Measurements from ENCODE around the gene BLOC1S5.

BLOC1S5 gene

GRCh38 chr6:8025191-8025590, 39.0 kb downstream of the BLOC1S5 start:
- Histone ChIP-seq H3K4me1 (ENCODE audit: insufficient read depth, insufficient read length) (peaks cover 3% of the 10 kb centered on the region), H3K9ac (ENCODE audit: insufficient read length, low read depth) (no peak overlapping the region), H3K36me3 (ENCODE audit: insufficient read depth, insufficient read length, low read length) (no peaks in the 10 kb centered on the region), H3K4me3 (ENCODE audit: insufficient read length, low read depth) (no peak overlapping the region), H3K27me3 (ENCODE audit: insufficient read depth, insufficient read length) (no peaks in the 10 kb centered on the region), H3K9me3 (ENCODE audit: insufficient read depth, low read length) (no peaks in the 10 kb centered on the region)
- DNase-seq (ENCODE audit: low read depth, low spot score): no peak
- TF ChIP-seq ZNF274 (IDR thresholded peaks at IDR 0.05; ENCODE audit: low read depth, low read length): no peak
- no peak for TF ChIP-seq YY1 (IDR thresholded peaks at IDR 0.05; ENCODE audit: insufficient read depth, insufficient read length)
- no peak for TF ChIP-seq SUZ12 (IDR thresholded peaks at IDR 0.05; ENCODE audit: extremely low read depth, insufficient read depth, insufficient read length)

GRCh38 chr6:8023638-8024037, 40.6 kb downstream of the BLOC1S5 start:
- Histone ChIP-seq H3K9ac (ENCODE audit: insufficient read length, low read depth) (no peak overlapping the region), H3K27me3 (ENCODE audit: insufficient read depth, insufficient read length) (no peaks in the 10 kb centered on the region), H3K36me3 (ENCODE audit: insufficient read depth, insufficient read length, low read length) (no peaks in the 10 kb centered on the region), H3K9me3 (ENCODE audit: insufficient read depth, low read length) (no peaks in the 10 kb centered on the region), H3K4me1 (ENCODE audit: insufficient read depth, insufficient read length) (no peaks in the 10 kb centered on the region), H3K4me3 (ENCODE audit: insufficient read length, low read depth) (no peak overlapping the region)
- TF ChIP-seq SUZ12 (IDR thresholded peaks at IDR 0.05; ENCODE audit: extremely low read depth, insufficient read depth, insufficient read length): no peak
- no peak for TF ChIP-seq YY1 (IDR thresholded peaks at IDR 0.05; ENCODE audit: insufficient read depth, insufficient read length)
- no peak for TF ChIP-seq ZNF274 (IDR thresholded peaks at IDR 0.05; ENCODE audit: low read depth, low read length)
- no peak for DNase-seq (ENCODE audit: low read depth, low spot score)

GRCh38 chr6:8020083-8020482, 44.1 kb downstream of the BLOC1S5 start:
- no peak for DNase-seq (ENCODE audit: low read depth, low spot score)
- no peaks in the 10 kb centered on the region for H3K4me1 ChIP-seq (ENCODE audit: insufficient read depth, insufficient read length)
- no peak for TF ChIP-seq ZNF274 (IDR thresholded peaks at IDR 0.05; ENCODE audit: low read depth, low read length)
- no peak for TF ChIP-seq YY1 (IDR thresholded peaks at IDR 0.05; ENCODE audit: insufficient read depth, insufficient read length)
- no peak for TF ChIP-seq SUZ12 (IDR thresholded peaks at IDR 0.05; ENCODE audit: extremely low read depth, insufficient read depth, insufficient read length)
- H3K9me3 ChIP-seq (ENCODE audit: insufficient read depth, low read length): no peaks in the 10 kb centered on the region
- no peak overlapping the region for H3K4me3 ChIP-seq (ENCODE audit: insufficient read length, low read depth)
- no peak overlapping the region for H3K9ac ChIP-seq (ENCODE audit: insufficient read length, low read depth)
- no peaks in the 10 kb centered on the region for H3K27me3 ChIP-seq (ENCODE audit: insufficient read depth, insufficient read length)
- H3K36me3 ChIP-seq (ENCODE audit: insufficient read depth, insufficient read length, low read length): no peaks in the 10 kb centered on the region

- no peaks in the 10 kb centered on the region for H3K9me3 ChIP-seq (ENCODE audit: insufficient read depth, low read length)
- no peaks in the 10 kb centered on the region for H3K27me3 ChIP-seq (ENCODE audit: insufficient read depth, insufficient read length)
- no peaks in the 10 kb centered on the region for H3K4me1 ChIP-seq (ENCODE audit: insufficient read depth, insufficient read length)
- peaks cover 3% of the 10 kb centered on the region for H3K36me3 ChIP-seq (ENCODE audit: insufficient read depth, insufficient read length, low read length)
- no peak for TF ChIP-seq SUZ12 (IDR thresholded peaks at IDR 0.05; ENCODE audit: extremely low read depth, insufficient read depth, insufficient read length)
- DNase-seq (ENCODE audit: low read depth, low spot score): no peak
- no peak overlapping the region for H3K4me3 ChIP-seq (ENCODE audit: insufficient read length, low read depth)
- no peak overlapping the region for H3K9ac ChIP-seq (ENCODE audit: insufficient read length, low read depth)
Observed at GRCh38 chr6:8017705-8018104, 46.5 kb downstream of the BLOC1S5 start.

GRCh38 chr6:8017276-8017701, 46.9 kb downstream of the BLOC1S5 start:
- H3K27me3 ChIP-seq (ENCODE audit: insufficient read depth, insufficient read length): no peaks in the 10 kb centered on the region
- TF ChIP-seq YY1 (IDR thresholded peaks at IDR 0.05; ENCODE audit: insufficient read depth, insufficient read length) (no peak), ZNF274 (IDR thresholded peaks at IDR 0.05; ENCODE audit: low read depth, low read length) (no peak), SUZ12 (IDR thresholded peaks at IDR 0.05; ENCODE audit: extremely low read depth, insufficient read depth, insufficient read length) (no peak)
- H3K4me1 ChIP-seq (ENCODE audit: insufficient read depth, insufficient read length): no peaks in the 10 kb centered on the region
- peaks cover 3% of the 10 kb centered on the region for H3K36me3 ChIP-seq (ENCODE audit: insufficient read depth, insufficient read length, low read length)
- no peak overlapping the region for H3K4me3 ChIP-seq (ENCODE audit: insufficient read length, low read depth)
- no peaks in the 10 kb centered on the region for H3K9me3 ChIP-seq (ENCODE audit: insufficient read depth, low read length)
- H3K9ac ChIP-seq (ENCODE audit: insufficient read length, low read depth): no peak overlapping the region
- no peak for DNase-seq (ENCODE audit: low read depth, low spot score)

GRCh38 chr6:8014947-8015346, 49.2 kb downstream of the BLOC1S5 start:
- no peaks in the 10 kb centered on the region for H3K27me3 ChIP-seq (ENCODE audit: insufficient read depth, insufficient read length)
- no peak for DNase-seq (ENCODE audit: low read depth, low spot score)
- H3K4me3 ChIP-seq (ENCODE audit: insufficient read length, low read depth): no peak overlapping the region
- no peak overlapping the region for H3K9ac ChIP-seq (ENCODE audit: insufficient read length, low read depth)
- H3K9me3 ChIP-seq (ENCODE audit: insufficient read depth, low read length): no peaks in the 10 kb centered on the region
- no peaks in the 10 kb centered on the region for H3K4me1 ChIP-seq (ENCODE audit: insufficient read depth, insufficient read length)
- TF ChIP-seq YY1 (IDR thresholded peaks at IDR 0.05; ENCODE audit: insufficient read depth, insufficient read length) (no peak), ZNF274 (IDR thresholded peaks at IDR 0.05; ENCODE audit: low read depth, low read length) (no peak), SUZ12 (IDR thresholded peaks at IDR 0.05; ENCODE audit: extremely low read depth, insufficient read depth, insufficient read length) (no peak)
- H3K36me3 ChIP-seq (ENCODE audit: insufficient read depth, insufficient read length, low read length): peaks cover 3% of the 10 kb centered on the region

GRCh38 chr6:8013763-8014162, 50.4 kb downstream of the BLOC1S5 start:
- no peaks in the 10 kb centered on the region for H3K9me3 ChIP-seq (ENCODE audit: insufficient read depth, low read length)
- TF ChIP-seq SUZ12 (IDR thresholded peaks at IDR 0.05; ENCODE audit: extremely low read depth, insufficient read depth, insufficient read length): no peak

GRCh38 chr6:8006208-8006607, 58.0 kb downstream of the BLOC1S5 start:
- H3K36me3 ChIP-seq (ENCODE audit: insufficient read depth, insufficient read length, low read length): no peaks in the 10 kb centered on the region
- no peak for DNase-seq (ENCODE audit: low read depth, low spot score)
- H3K9ac ChIP-seq (ENCODE audit: insufficient read length, low read depth): no peak overlapping the region
- H3K4me1 ChIP-seq (ENCODE audit: insufficient read depth, insufficient read length): no peaks in the 10 kb centered on the region
- H3K27me3 ChIP-seq (ENCODE audit: insufficient read depth, insufficient read length): no peaks in the 10 kb centered on the region
- TF ChIP-seq ZNF274 (IDR thresholded peaks at IDR 0.05; ENCODE audit: low read depth, low read length) (no peak), YY1 (IDR thresholded peaks at IDR 0.05; ENCODE audit: insufficient read depth, insufficient read length) (no peak), SUZ12 (IDR thresholded peaks at IDR 0.05; ENCODE audit: extremely low read depth, insufficient read depth, insufficient read length) (no peak)
- no peak overlapping the region for H3K4me3 ChIP-seq (ENCODE audit: insufficient read length, low read depth)
- no peaks in the 10 kb centered on the region for H3K9me3 ChIP-seq (ENCODE audit: insufficient read depth, low read length)

More at GRCh38 chr6:8013763-8014162, 50.4 kb downstream of the BLOC1S5 start:
- H3K4me3 ChIP-seq (ENCODE audit: insufficient read length, low read depth): no peak overlapping the region
- DNase-seq (ENCODE audit: low read depth, low spot score): no peak
- H3K9ac ChIP-seq (ENCODE audit: insufficient read length, low read depth): no peak overlapping the region
- no peaks in the 10 kb centered on the region for H3K27me3 ChIP-seq (ENCODE audit: insufficient read depth, insufficient read length)
- H3K4me1 ChIP-seq (ENCODE audit: insufficient read depth, insufficient read length): no peaks in the 10 kb centered on the region
- H3K36me3 ChIP-seq (ENCODE audit: insufficient read depth, insufficient read length, low read length): peaks cover 3% of the 10 kb centered on the region

Measured in NT2/D1 (cell line).